Measurements from ENCODE around the gene ITGA2B. TPM values are rescaled to one million over a fixed set of nuclear protein-coding genes. Genes with fewer than 3 reads are reported as not detected.

Gene ITGA2B
- total and polyA plus RNA-seq, 9 donors: 0.60 to 5.2 (median 2.2) TPM

- no peak for TF ChIP-seq EP300 (IDR thresholded peaks at IDR 0.05)
- no peak overlapping the region for H3K4me3 ChIP-seq
- H3K27me3 ChIP-seq: no peaks in the 10 kb centered on the region
- peaks cover 2% of the 10 kb centered on the region for H3K4me1 ChIP-seq (ENCODE audit: insufficient read depth)
- no peaks in the 10 kb centered on the region for H3K36me3 ChIP-seq
- WGBS, 3 donors: 81 to 83% (median 81%) methylated on average over 6 of the region's 6 CpGs
- no peak overlapping the region for H3K27ac ChIP-seq
- no peaks in the 10 kb centered on the region for H3K9me3 ChIP-seq
- peak in 1 of 5 donors; percentile 26 for DNase-seq
- intact Hi-C loops (cut with DNase I): no loop called here
Measured at GRCh38 chr17:44382917-44383316, 6.5 kb downstream of the ITGA2B start.

- intact Hi-C loops (cut with DNase I): no loop called here
- H3K36me3 ChIP-seq: no peaks in the 10 kb centered on the region
- DNase-seq: peak in 1 of 5 donors; percentile 11
- H3K4me1 ChIP-seq (ENCODE audit: insufficient read depth): peaks cover 2% of the 10 kb centered on the region
- H3K9me3 ChIP-seq: no peaks in the 10 kb centered on the region
- whole genome bisulfite sequencing, 3 donors: 79 to 82% (median 81%) methylated on average over 4 of the region's 4 CpGs
- H3K27me3 ChIP-seq: no peaks in the 10 kb centered on the region
- TF ChIP-seq CTCF (IDR thresholded peaks at IDR 0.05) (no peak), POLR2A (IDR thresholded peaks at IDR 0.05) (no peak), EP300 (IDR thresholded peaks at IDR 0.05) (no peak)
- no peak overlapping the region for H3K4me3 ChIP-seq
- H3K27ac ChIP-seq: no peak overlapping the region
Measured at GRCh38 chr17:44381810-44382305, 7.6 kb downstream of the ITGA2B start.

- H3K36me3 ChIP-seq: no peaks in the 10 kb centered on the region
- peaks cover 2% of the 10 kb centered on the region for H3K4me1 ChIP-seq (ENCODE audit: insufficient read depth)
- H3K9me3 ChIP-seq: no peaks in the 10 kb centered on the region
- no peak overlapping the region for H3K27ac ChIP-seq
- 69 to 86% (median 73%) methylated on average over 9 of the region's 9 CpGs for WGBS, 3 donors
- intact Hi-C loops (cut with DNase I): no loop called here
- no peak overlapping the region for H3K4me3 ChIP-seq
- no peak for TF ChIP-seq POLR2A (IDR thresholded peaks at IDR 0.05)
- no peak for TF ChIP-seq EP300 (IDR thresholded peaks at IDR 0.05)
- TF ChIP-seq CTCF (IDR thresholded peaks at IDR 0.05): no peak
- H3K27me3 ChIP-seq: no peaks in the 10 kb centered on the region
- DNase-seq: no peak
Measured at GRCh38 chr17:44380767-44381166, 8.7 kb downstream of the ITGA2B start.

GRCh38 chr17:44379887-44380286 lies 9.6 kb downstream of the ITGA2B start:
- intact Hi-C loops (cut with DNase I): no loop called here
- DNase-seq: no peak
- TF ChIP-seq CTCF (IDR thresholded peaks at IDR 0.05): no peak
- no peak for TF ChIP-seq EP300 (IDR thresholded peaks at IDR 0.05)
- no peak for TF ChIP-seq POLR2A (IDR thresholded peaks at IDR 0.05)
- no peaks in the 10 kb centered on the region for H3K27me3 ChIP-seq
- WGBS, 3 donors: 86 to 94% (median 89%) methylated on average over 5 to 10 of the region's 10 CpGs
- H3K9me3 ChIP-seq: no peaks in the 10 kb centered on the region
- no peaks in the 10 kb centered on the region for H3K4me1 ChIP-seq (ENCODE audit: insufficient read depth)
- no peaks in the 10 kb centered on the region for H3K36me3 ChIP-seq
- H3K4me3 ChIP-seq: no peak overlapping the region
- H3K27ac ChIP-seq: no peak overlapping the region

GRCh38 chr17:44378171-44378705 lies 11.2 kb downstream of the ITGA2B start:
- no peaks in the 10 kb centered on the region for H3K4me1 ChIP-seq (ENCODE audit: insufficient read depth)
- 85 to 87% (median 86%) methylated on average over 14 of the region's 14 CpGs for WGBS, 3 donors
- H3K36me3 ChIP-seq: no peaks in the 10 kb centered on the region
- H3K27ac ChIP-seq: no peak overlapping the region
- no peak for DNase-seq
- no peak for TF ChIP-seq CTCF (IDR thresholded peaks at IDR 0.05)
- no peak for TF ChIP-seq POLR2A (IDR thresholded peaks at IDR 0.05)
- TF ChIP-seq EP300 (IDR thresholded peaks at IDR 0.05): no peak
- H3K9me3 ChIP-seq: no peaks in the 10 kb centered on the region
- no peak overlapping the region for H3K4me3 ChIP-seq
- intact Hi-C loops (cut with DNase I): no loop called here
- no peaks in the 10 kb centered on the region for H3K27me3 ChIP-seq
